ENCODE measurements around the gene SCFD2.

The SCFD2 gene

GRCh38 chr4:53022513-53023100 is 343.3 kb downstream of the SCFD2 start:
- Histone ChIP-seq H3K27me3 (ENCODE audit: insufficient read depth, poor library complexity, severe bottlenecking) (no peaks in the 10 kb centered on the region), H3K27ac (replicated peaks) (no peak overlapping the region), H3K4me3 (replicated peaks; ENCODE audit: insufficient read depth, low read length) (no peak overlapping the region)
- DNase-seq (ENCODE audit: low read depth in 1 of 2, low spot score in 1 of 2), result no peak
- no peak for TF ChIP-seq CTCF (IDR thresholded peaks at IDR 0.05; ENCODE audit: insufficient read depth, low read length)
- TF ChIP-seq SPI1 (IDR thresholded peaks at IDR 0.05; ENCODE audit: borderline replicate concordance, low read depth), result no peak
- TF ChIP-seq GABPA (IDR thresholded peaks at IDR 0.05; ENCODE audit: low read depth), result no peak
- TF ChIP-seq, protein P1, sequence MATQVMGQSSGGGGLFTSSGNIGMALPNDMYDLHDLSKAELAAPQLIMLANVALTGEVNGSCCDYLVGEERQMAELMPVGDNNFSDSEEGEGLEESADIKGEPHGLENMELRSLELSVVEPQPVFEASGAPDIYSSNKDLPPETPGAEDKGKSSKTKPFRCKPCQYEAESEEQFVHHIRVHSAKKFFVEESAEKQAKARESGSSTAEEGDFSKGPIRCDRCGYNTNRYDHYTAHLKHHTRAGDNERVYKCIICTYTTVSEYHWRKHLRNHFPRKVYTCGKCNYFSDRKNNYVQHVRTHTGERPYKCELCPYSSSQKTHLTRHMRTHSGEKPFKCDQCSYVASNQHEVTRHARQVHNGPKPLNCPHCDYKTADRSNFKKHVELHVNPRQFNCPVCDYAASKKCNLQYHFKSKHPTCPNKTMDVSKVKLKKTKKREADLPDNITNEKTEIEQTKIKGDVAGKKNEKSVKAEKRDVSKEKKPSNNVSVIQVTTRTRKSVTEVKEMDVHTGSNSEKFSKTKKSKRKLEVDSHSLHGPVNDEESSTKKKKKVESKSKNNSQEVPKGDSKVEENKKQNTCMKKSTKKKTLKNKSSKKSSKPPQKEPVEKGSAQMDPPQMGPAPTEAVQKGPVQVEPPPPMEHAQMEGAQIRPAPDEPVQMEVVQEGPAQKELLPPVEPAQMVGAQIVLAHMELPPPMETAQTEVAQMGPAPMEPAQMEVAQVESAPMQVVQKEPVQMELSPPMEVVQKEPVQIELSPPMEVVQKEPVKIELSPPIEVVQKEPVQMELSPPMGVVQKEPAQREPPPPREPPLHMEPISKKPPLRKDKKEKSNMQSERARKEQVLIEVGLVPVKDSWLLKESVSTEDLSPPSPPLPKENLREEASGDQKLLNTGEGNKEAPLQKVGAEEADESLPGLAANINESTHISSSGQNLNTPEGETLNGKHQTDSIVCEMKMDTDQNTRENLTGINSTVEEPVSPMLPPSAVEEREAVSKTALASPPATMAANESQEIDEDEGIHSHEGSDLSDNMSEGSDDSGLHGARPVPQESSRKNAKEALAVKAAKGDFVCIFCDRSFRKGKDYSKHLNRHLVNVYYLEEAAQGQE (IDR thresholded peaks at IDR 0.05; ENCODE audit: insufficient replicate concordance, low read depth), result no peak
- TF ChIP-seq POLR2AphosphoS5 (IDR thresholded peaks at IDR 0.05; ENCODE audit: low read depth), result no peak

GRCh38 chr4:53021754-53022512 is 343.9 kb downstream of the SCFD2 start:
- TF ChIP-seq, protein P1 (IDR thresholded peaks at IDR 0.05; ENCODE audit: insufficient replicate concordance, low read depth), result no peak
- no peak for TF ChIP-seq GABPA (IDR thresholded peaks at IDR 0.05; ENCODE audit: low read depth)
- no peak for TF ChIP-seq CTCF (IDR thresholded peaks at IDR 0.05; ENCODE audit: insufficient read depth, low read length)
- TF ChIP-seq SPI1 (IDR thresholded peaks at IDR 0.05; ENCODE audit: borderline replicate concordance, low read depth), result no peak
- no peak for TF ChIP-seq POLR2AphosphoS5 (IDR thresholded peaks at IDR 0.05; ENCODE audit: low read depth)
- H3K27me3 ChIP-seq (ENCODE audit: insufficient read depth, poor library complexity, severe bottlenecking), result no peaks in the 10 kb centered on the region
- H3K27ac ChIP-seq (replicated peaks), result no peak overlapping the region
- no peak for DNase-seq (ENCODE audit: low read depth in 1 of 2, low spot score in 1 of 2)
- H3K4me3 ChIP-seq (replicated peaks; ENCODE audit: insufficient read depth, low read length), result no peak overlapping the region

- Histone ChIP-seq H3K27me3 (ENCODE audit: insufficient read depth, poor library complexity, severe bottlenecking) (no peaks in the 10 kb centered on the region), H3K27ac (replicated peaks) (no peak overlapping the region), H3K4me3 (replicated peaks; ENCODE audit: insufficient read depth, low read length) (no peak overlapping the region)
- no peak for DNase-seq (ENCODE audit: low read depth in 1 of 2, low spot score in 1 of 2)
- TF ChIP-seq SPI1 (IDR thresholded peaks at IDR 0.05; ENCODE audit: borderline replicate concordance, low read depth) (no peak), POLR2AphosphoS5 (IDR thresholded peaks at IDR 0.05; ENCODE audit: low read depth) (no peak), CTCF (IDR thresholded peaks at IDR 0.05; ENCODE audit: insufficient read depth, low read length) (no peak), GABPA (IDR thresholded peaks at IDR 0.05; ENCODE audit: low read depth) (no peak)
- TF ChIP-seq, protein P1 (IDR thresholded peaks at IDR 0.05; ENCODE audit: insufficient replicate concordance, low read depth), result no peak
Measured at GRCh38 chr4:53019485-53020382, 346.1 kb downstream of the SCFD2 start.

All from HL-60 (cell line).